T-cell (primary cell): ENCODE data around the gene MAFB. TPM values are rescaled to one million over a fixed set of nuclear protein-coding genes. Genes with fewer than 3 reads are reported as not detected.

Source experiments
- ATAC-seq, 4 experiments: fragments of 200-7000 bp in 3 of 4; fragments of 150-1000 bp in 1 of 4; cut with Tn5 transposase; replicated peaks in 1 of 4; 1 replicate in 3 of 4; 2 replicates in 1 of 4; pipeline ENCODE4 v1.10.0; 2021; ENCODE audit warnings: moderate library complexity in 3 of 4, mild to moderate bottlenecking in 2 of 4, moderate number of reproducible peaks in 1 of 4
- CTCF ChIA-PET, 2 donors: fragments of 300-600 bp; sonication (Branson Sonifier 250); formaldehyde crosslinking; loops; one replicate each; lab custom pipeline; 2022; ENCODE audit warnings: antibody characterized with exemption in 2 of 2; lab: Charles Lee
- POLR2A ChIA-PET, 2 donors: fragments of 300-600 bp; sonication (Branson Sonifier 250); formaldehyde crosslinking; loops; one replicate each; lab custom pipeline; 2022; ENCODE audit warnings: antibody characterized with exemption in 2 of 2; lab: Charles Lee
- DNase-seq, 35 experiments: peaks; one replicate each; pipeline versions ENCODE4 v3.0.0 to v3.0.0-alpha.2; 2013 to 2023
- H3K27ac ChIP-seq: one replicate; pipeline ENCODE4 v1.5.1; 2013; ENCODE audit warnings: low read length
- H3K27me3 ChIP-seq, 2 experiments: replicated peaks in 1 of 2; 1 replicate in 1 of 2; 2 replicates in 1 of 2; pipeline versions ENCODE4 v1.6.1 to v1.7.0; 2013; ENCODE audit warnings: low read length in 1 of 2, mixed read lengths in 1 of 2; ENCODE audit not compliant: control insufficient read depth in 2 of 2, insufficient read depth in 2 of 2; ENCODE audit errors: extremely low read depth in 1 of 2
- H3K36me3 ChIP-seq, 2 donors: 1 replicate in 1 of 2; 2 replicates in 1 of 2; pipeline versions ENCODE4 v1.6.1 to v1.7.0; 2013; ENCODE audit warnings: low read length in 1 of 2; ENCODE audit not compliant: control insufficient read depth in 2 of 2, insufficient read depth in 1 of 2; ENCODE audit errors: extremely low read depth in 1 of 2
- H3K4me1 ChIP-seq, 2 experiments: 1 replicate in 1 of 2; 2 replicates in 1 of 2; pipeline versions ENCODE4 v1.6.1 to v1.7.0; 2013; ENCODE audit warnings: low read length in 2 of 2, mixed read lengths in 1 of 2; ENCODE audit not compliant: insufficient read depth in 2 of 2, control insufficient read depth in 1 of 2; ENCODE audit errors: extremely low read depth in 1 of 2
- H3K4me3 ChIP-seq, 2 donors: 1 replicate in 1 of 2; 2 replicates in 1 of 2; pipeline versions ENCODE4 v1.5.1 to v1.7.0; 2013; ENCODE audit warnings: mild to moderate bottlenecking in 2 of 2, low read length in 1 of 2, moderate library complexity in 1 of 2; ENCODE audit not compliant: control insufficient read depth in 1 of 2; ENCODE audit errors: extremely low read depth in 1 of 2
- H3K9me3 ChIP-seq: 2 replicates; pipeline ENCODE4 v1.7.0; 2013
- H3K27ac Mint-ChIP-seq, 2 donors: one replicate each; pipeline ENCODE4 v1.8.0; 2020 to 2021; ENCODE audit warnings: mild to moderate bottlenecking in 2 of 2, mixed read lengths in 2 of 2
- H3K27me3 Mint-ChIP-seq, 2 donors: one replicate each; pipeline ENCODE4 v1.8.0; 2021 to 2022; ENCODE audit warnings: mixed read lengths in 2 of 2
- H3K36me3 Mint-ChIP-seq: one replicate; pipeline ENCODE4 v1.8.0; 2021; ENCODE audit warnings: mixed read lengths
- H3K4me1 Mint-ChIP-seq, 3 donors: one replicate each; pipeline ENCODE4 v1.8.0; 2020 to 2022; ENCODE audit warnings: mixed read lengths in 3 of 3, mild to moderate bottlenecking in 1 of 3
- H3K4me3 Mint-ChIP-seq, 3 donors: one replicate each; pipeline ENCODE4 v1.8.0; 2020 to 2022; ENCODE audit warnings: mild to moderate bottlenecking in 3 of 3, mixed read lengths in 3 of 3, moderate library complexity in 3 of 3
- H3K9me3 Mint-ChIP-seq, 3 donors: one replicate each; pipeline ENCODE4 v1.8.0; 2020 to 2022; ENCODE audit warnings: mixed read lengths in 3 of 3
- WGBS: methylation state at CpG from one replicate; pipeline ENCODE4 v1.1.5; 2013; ENCODE audit warnings: missing lambda C conversion rate; ENCODE audit not compliant: insufficient coverage; 5-methylcytosine and 5-hydroxymethylcytosine counted together
- total RNA-seq, 35 experiments: library from RNA in 6 of 35; stranded (reverse) in 6 of 35; fragments of 120-200 nt in 1 of 35; gene quantifications; one replicate each; pipeline versions ENCODE4 v1.2.1 to v1.2.4 and lab custom pipeline; 2013 to 2026

The MAFB gene
- total RNA-seq, 5 donors from 2014 or later (not counting 1 experiment from before 2014, with no cell fraction given), result 0.23 to 0.56 (median 0.32) TPM

GRCh38 chr20:40658509-40658908, 30.5 kb downstream of the MAFB start:
- POLR2A ChIA-PET, result no interaction called here
- Histone ChIP-seq H3K9me3 (no peaks in the 10 kb centered on the region), H3K4me3 (no peak overlapping the region), H3K27ac (no peak overlapping the region), H3K36me3 (no peaks in the 10 kb centered on the region), H3K27me3 (peaks cover 0 to 5% of the 10 kb centered on the region in 2 experiments), H3K4me1 (no peaks in the 10 kb centered on the region)
- ATAC-seq (no peak), DNase-seq (no peak)
- CTCF ChIA-PET, result no interaction called here
- Mint-ChIP-seq H3K9me3 (no peaks in the 10 kb centered on the region), H3K36me3 (no peaks in the 10 kb centered on the region), H3K4me3 (no peak overlapping the region), H3K27me3 (peaks cover 5 to 7% of the 10 kb centered on the region in 2 donors), H3K4me1 (no peaks in the 10 kb centered on the region), H3K27ac (no peak overlapping the region)
- 96% methylated on average over 3 of the region's 3 CpGs for WGBS

- 59% methylated on average over 2 of the region's 4 CpGs for WGBS
- Mint-ChIP-seq H3K9me3 (no peaks in the 10 kb centered on the region), H3K27ac (no peak overlapping the region), H3K27me3 (peaks cover 5 to 7% of the 10 kb centered on the region in 2 donors), H3K36me3 (no peaks in the 10 kb centered on the region), H3K4me3 (no peak overlapping the region), H3K4me1 (no peaks in the 10 kb centered on the region)
- Histone ChIP-seq H3K27me3 (peaks cover 0 to 10% of the 10 kb centered on the region in 2 experiments), H3K9me3 (no peaks in the 10 kb centered on the region), H3K4me3 (no peak overlapping the region), H3K27ac (no peak overlapping the region), H3K4me1 (no peaks in the 10 kb centered on the region), H3K36me3 (no peaks in the 10 kb centered on the region)
- ATAC-seq (no peak), DNase-seq (no peak)
- ChIA-PET CTCF (no interaction called here), POLR2A (no interaction called here)
Observed at GRCh38 chr20:40657526-40657925, 31.5 kb downstream of the MAFB start.

GRCh38 chr20:40655451-40655850, 33.6 kb downstream of the MAFB start:
- no peaks in the 10 kb centered on the region for H3K9me3 Mint-ChIP-seq
- POLR2A ChIA-PET, result no interaction called here
- no peaks in the 10 kb centered on the region for H3K36me3 ChIP-seq
- no peaks in the 10 kb centered on the region for H3K9me3 ChIP-seq
- H3K4me3 ChIP-seq, result no peak overlapping the region
- no peak for DNase-seq
- no peaks in the 10 kb centered on the region for H3K4me1 ChIP-seq
- H3K27me3 ChIP-seq, result peaks cover 0 to 10% of the 10 kb centered on the region in 2 experiments
- H3K4me1 Mint-ChIP-seq, result no peaks in the 10 kb centered on the region
- CTCF ChIA-PET, result no interaction called here
- no peak overlapping the region for H3K27ac ChIP-seq
- peaks cover 5 to 7% of the 10 kb centered on the region in 2 donors for H3K27me3 Mint-ChIP-seq
- H3K27ac Mint-ChIP-seq, result no peak overlapping the region
- no peak for ATAC-seq
- 50% methylated on average over 1 of the region's 6 CpGs for WGBS
- no peak overlapping the region for H3K4me3 Mint-ChIP-seq
- no peaks in the 10 kb centered on the region for H3K36me3 Mint-ChIP-seq

GRCh38 chr20:40654876-40655275, 34.2 kb downstream of the MAFB start:
- ATAC-seq (no peak), DNase-seq (no peak)
- H3K4me1 ChIP-seq, result no peaks in the 10 kb centered on the region
- Mint-ChIP-seq H3K9me3 (no peaks in the 10 kb centered on the region), H3K4me3 (no peak overlapping the region), H3K36me3 (no peaks in the 10 kb centered on the region), H3K27me3 (peaks cover 4 to 7% of the 10 kb centered on the region in 2 donors), H3K4me1 (no peaks in the 10 kb centered on the region), H3K27ac (no peak overlapping the region)
- no peak overlapping the region for H3K4me3 ChIP-seq
- H3K9me3 ChIP-seq, result no peaks in the 10 kb centered on the region
- CTCF ChIA-PET, result no interaction called here
- no peaks in the 10 kb centered on the region for H3K36me3 ChIP-seq
- POLR2A ChIA-PET, result no interaction called here
- H3K27me3 ChIP-seq, result peaks cover 0 to 10% of the 10 kb centered on the region in 2 experiments
- H3K27ac ChIP-seq, result no peak overlapping the region
- 77% methylated on average over 2 of the region's 4 CpGs for WGBS

GRCh38 chr20:40652441-40652987, 36.5 kb downstream of the MAFB start:
- Histone ChIP-seq H3K4me3 (no peak overlapping the region), H3K9me3 (no peaks in the 10 kb centered on the region), H3K27me3 (peaks cover 0 to 17% of the 10 kb centered on the region in 2 experiments), H3K4me1 (no peaks in the 10 kb centered on the region), H3K27ac (no peak overlapping the region), H3K36me3 (no peaks in the 10 kb centered on the region)
- Mint-ChIP-seq H3K36me3 (no peaks in the 10 kb centered on the region), H3K27me3 (peaks cover 5 to 9% of the 10 kb centered on the region in 2 donors), H3K4me1 (no peaks in the 10 kb centered on the region), H3K9me3 (no peaks in the 10 kb centered on the region), H3K4me3 (no peak overlapping the region), H3K27ac (no peak overlapping the region)
- POLR2A ChIA-PET, result no interaction called here
- 51% methylated on average over 5 of the region's 8 CpGs for WGBS
- CTCF ChIA-PET, result no interaction called here
- DNase-seq (no peak), ATAC-seq (no peak)

GRCh38 chr20:40651151-40651550, 37.9 kb downstream of the MAFB start:
- H3K4me1 Mint-ChIP-seq, result no peaks in the 10 kb centered on the region
- DNase-seq (no peak), ATAC-seq (no peak)
- no peak overlapping the region for H3K4me3 Mint-ChIP-seq
- H3K27me3 Mint-ChIP-seq, result peaks cover 10 to 12% of the 10 kb centered on the region in 2 donors
- Histone ChIP-seq H3K9me3 (no peaks in the 10 kb centered on the region), H3K4me1 (no peaks in the 10 kb centered on the region), H3K36me3 (no peaks in the 10 kb centered on the region), H3K27ac (no peak overlapping the region), H3K4me3 (no peak overlapping the region), H3K27me3 (peaks cover 0 to 28% of the 10 kb centered on the region in 2 experiments)
- POLR2A ChIA-PET, result no interaction called here
- no peaks in the 10 kb centered on the region for H3K36me3 Mint-ChIP-seq
- no peaks in the 10 kb centered on the region for H3K9me3 Mint-ChIP-seq
- CTCF ChIA-PET, result no interaction called here
- H3K27ac Mint-ChIP-seq, result no peak overlapping the region
- WGBS, result no CpG with 5 or more reads among the region's 2 CpGs

GRCh38 chr20:40650707-40651106, 38.3 kb downstream of the MAFB start:
- Histone ChIP-seq H3K4me3 (no peak overlapping the region), H3K27me3 (peaks cover 0 to 29% of the 10 kb centered on the region in 2 experiments), H3K9me3 (no peaks in the 10 kb centered on the region), H3K27ac (no peak overlapping the region), H3K4me1 (no peaks in the 10 kb centered on the region), H3K36me3 (no peaks in the 10 kb centered on the region)
- DNase-seq (no peak), ATAC-seq (no peak)
- Mint-ChIP-seq H3K9me3 (no peaks in the 10 kb centered on the region), H3K4me3 (no peak overlapping the region), H3K27me3 (peaks cover 12% of the 10 kb centered on the region in 2 donors), H3K27ac (no peak overlapping the region), H3K4me1 (no peaks in the 10 kb centered on the region), H3K36me3 (no peaks in the 10 kb centered on the region)
- ChIA-PET CTCF (no interaction called here), POLR2A (no interaction called here)
- 80% methylated on average over 1 of the region's 4 CpGs for WGBS
